Sigmoid colon (tissue), 4 donors: Measurements from ENCODE around the gene FUCA1.

Source experiments
- CTCF ChIP-seq, 4 experiments: fragments of 450-650 bp in 3 of 4; fragments of 200-600 bp in 1 of 4; IDR thresholded peaks; one replicate each; pipeline ENCODE4 v1.5.1; 2016 to 2019; ENCODE audit warnings: antibody characterized with exemption in 4 of 4, mild to moderate bottlenecking in 3 of 4, moderate library complexity in 2 of 4
- EP300 ChIP-seq, 4 donors: sonication (generic); formaldehyde crosslinking; IDR thresholded peaks; one replicate each; pipeline ENCODE4 v1.6.1; 2017; ENCODE audit warnings: antibody characterized with exemption in 4 of 4
- POLR2A ChIP-seq, 2 donors: fragments of 450-650 bp; IDR thresholded peaks; one replicate each; pipeline ENCODE4 v1.6.1; 2016; ENCODE audit warnings: antibody characterized with exemption in 2 of 2, mild to moderate bottlenecking in 2 of 2, moderate library complexity in 2 of 2
- POLR2AphosphoS5 ChIP-seq, 4 donors: sonication (generic); formaldehyde crosslinking; IDR thresholded peaks; one replicate each; pipeline ENCODE4 v1.6.1; 2017; ENCODE audit warnings: antibody characterized with exemption in 4 of 4

DNA sequence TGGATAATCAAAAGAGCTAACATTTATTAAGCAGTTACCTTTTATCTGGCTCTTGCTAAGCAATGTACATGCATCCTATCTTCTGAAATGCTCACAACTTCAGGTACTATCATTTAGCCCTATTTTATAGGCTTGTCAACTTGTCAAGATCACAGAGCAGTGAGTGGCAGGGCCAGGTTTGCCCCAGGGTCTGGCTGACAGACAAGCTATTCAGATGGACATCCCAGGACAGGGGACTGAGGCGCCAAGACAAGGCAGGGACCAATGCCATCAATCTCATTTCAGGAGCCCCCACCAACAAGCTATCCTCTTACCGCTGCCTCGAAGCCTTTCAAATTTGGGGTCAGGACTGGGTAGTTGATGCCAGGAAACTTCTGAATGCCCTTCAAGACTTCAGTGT, 51.7 kb downstream of the FUCA1 start:
- no peak for TF ChIP-seq POLR2A (IDR thresholded peaks at IDR 0.05)
- TF ChIP-seq CTCF (IDR thresholded peaks at IDR 0.05) = no peak
- no peak for TF ChIP-seq EP300 (IDR thresholded peaks at IDR 0.05)
- TF ChIP-seq POLR2AphosphoS5 (IDR thresholded peaks at IDR 0.05) = no peak
